NCI-H2171 (cell line): Measurements from ENCODE around the gene FABP7.
A peak's percentile ranks its signal among the peaks of the same experiment; 100 is the strongest.
"Not testable (repeated sequence)": the region's sequence is repeated elsewhere in the genome, so short reads cannot be mapped to it uniquely, and the experiment has no call there.

Experiments used
- DNase-seq: peaks from one replicate; lab custom pipeline; 2025; lab: John Stamatoyannopoulos, UW

Gene FABP7

DNA sequence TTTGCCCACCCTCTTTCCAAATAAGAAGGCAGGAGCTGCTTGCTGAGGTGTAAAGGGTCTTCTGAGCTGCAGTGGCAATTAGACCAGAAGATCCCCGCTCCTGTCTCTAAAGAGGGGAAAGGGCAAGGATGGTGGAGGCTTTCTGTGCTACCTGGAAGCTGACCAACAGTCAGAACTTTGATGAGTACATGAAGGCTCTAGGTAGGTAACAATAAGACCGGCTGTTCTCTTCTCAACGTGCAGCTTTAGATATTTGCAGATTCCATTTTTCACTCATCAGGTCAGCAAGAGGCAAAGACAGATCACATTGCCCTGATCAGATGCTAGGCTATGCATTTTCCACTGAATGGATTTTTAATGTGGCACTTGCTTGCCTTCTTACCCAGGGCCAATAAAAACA, at the start of gene FABP7:
FABP7 (plus strand) TSS at position 50 of the 400 bp plus-strand sequence; CDS start at position 129, 79 bp downstream.
- DNase-seq = no peak

DNA sequence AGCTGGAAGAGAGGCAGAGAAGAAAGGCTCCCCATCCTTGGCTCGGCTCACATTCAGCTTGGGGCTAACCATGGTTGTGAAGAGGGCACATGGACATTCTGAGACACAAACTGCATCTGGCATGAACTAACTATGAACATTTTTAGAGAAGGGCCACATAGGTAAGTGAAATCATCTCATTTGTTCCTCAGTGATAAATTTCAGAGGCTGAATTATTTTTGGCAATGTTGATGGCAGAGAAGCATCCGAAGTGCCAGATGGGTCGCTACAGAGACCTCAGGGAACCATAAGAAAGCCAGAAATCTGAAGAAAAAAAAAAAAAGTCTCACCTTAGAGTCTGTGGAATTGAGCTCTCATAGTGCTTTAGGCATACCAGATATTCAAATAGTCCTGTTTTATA, 49.2 kb upstream of the FABP7 start:
- DNase-seq = no peak

GRCh38 chr6:122730775-122731386, 48.6 kb upstream of the FABP7 start:
- DNase-seq = peak; percentile 53

GRCh38 chr6:122733259-122733658, 46.3 kb upstream of the FABP7 start:
- peak; percentile 51 for DNase-seq

GRCh38 chr6:122734529-122735395, 44.8 kb upstream of the FABP7 start:
- DNase-seq = no peak

GRCh38 chr6:122735582-122735981, 43.9 kb upstream of the FABP7 start:
- DNase-seq = peak; percentile 71

DNA sequence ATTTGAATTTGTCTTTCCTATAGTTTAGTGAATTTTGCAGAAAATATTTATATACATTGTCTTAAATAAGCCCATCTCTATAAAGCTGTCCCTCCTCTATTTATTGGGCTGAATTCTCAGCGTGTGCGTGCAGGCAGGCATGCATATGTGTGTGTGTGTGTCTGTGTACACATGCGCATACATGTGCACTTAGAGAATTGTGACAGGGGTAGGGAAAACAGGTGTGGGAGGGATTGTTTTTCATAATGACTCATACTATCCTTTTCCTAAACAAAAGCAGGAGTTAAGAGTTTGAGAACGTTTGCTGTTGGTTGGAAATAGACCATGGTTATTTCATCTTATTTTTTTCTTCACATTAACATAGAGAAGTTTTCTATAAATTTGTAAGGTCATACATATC, 43.4 kb upstream of the FABP7 start:
- DNase-seq = peak; percentile 85

DNA sequence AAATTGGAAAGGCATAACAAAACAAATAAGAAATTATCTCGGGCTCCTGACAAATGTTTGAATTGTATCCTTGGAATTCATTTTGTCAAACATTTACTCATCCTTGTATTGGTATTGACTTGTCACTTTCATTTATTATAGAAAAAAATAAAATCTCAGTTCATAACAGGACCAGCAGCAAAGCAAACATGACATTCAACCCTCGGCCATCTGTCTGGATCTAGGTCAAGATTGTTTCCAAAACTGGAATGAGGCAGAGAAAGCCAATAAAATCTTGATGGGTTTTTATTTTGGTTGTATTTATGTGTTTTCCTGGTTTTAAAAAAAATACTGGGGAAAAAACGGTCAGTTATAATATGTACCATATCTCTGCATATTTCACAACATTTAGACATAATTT, 42.9 kb upstream of the FABP7 start:
- DNase-seq = peak; percentile 54

DNA sequence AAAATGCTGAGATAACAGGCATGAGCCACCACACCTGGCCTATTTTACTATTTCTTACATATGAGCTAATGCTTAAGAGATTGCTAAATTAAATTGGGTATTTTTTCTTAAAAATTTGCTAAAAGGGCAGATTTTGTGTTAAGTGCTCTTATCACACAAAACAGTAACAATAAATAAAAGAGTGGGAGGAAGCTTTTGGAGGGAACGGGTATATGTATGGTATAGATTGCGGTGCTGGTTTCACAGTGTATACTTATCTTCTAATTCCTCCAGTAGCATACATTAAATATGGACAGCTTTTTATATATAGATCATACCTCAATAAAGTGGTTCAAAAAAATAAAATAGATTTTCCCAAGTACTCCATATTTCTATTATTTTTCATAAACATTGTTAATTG, 39.4 kb upstream of the FABP7 start:
- DNase-seq = no peak

DNA sequence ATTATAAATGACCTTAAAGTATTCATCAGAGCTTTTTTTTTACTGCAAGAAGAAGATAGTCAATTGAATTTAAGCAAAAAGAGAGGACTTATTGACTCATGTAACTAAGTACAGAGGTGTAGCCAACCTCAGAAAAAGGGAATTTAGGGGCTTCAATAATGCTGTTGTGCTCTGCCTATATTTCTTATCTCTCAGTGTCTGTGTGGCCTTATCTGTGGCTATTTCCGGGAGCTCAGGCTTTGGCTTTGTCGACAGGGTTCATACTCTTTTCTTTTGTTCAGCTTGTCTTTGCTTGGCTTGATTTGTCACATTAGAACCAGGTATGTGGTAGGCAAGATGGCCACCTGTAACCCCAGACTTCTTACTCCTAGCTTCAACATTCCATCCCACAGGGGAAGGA, 38.6 kb upstream of the FABP7 start:
- no peak for DNase-seq

GRCh38 chr6:122744247-122744646, 35.3 kb upstream of the FABP7 start:
- not testable (repeated sequence) for DNase-seq

GRCh38 chr6:122744856-122745255, 34.7 kb upstream of the FABP7 start:
- not testable (repeated sequence) for DNase-seq

- no peak for DNase-seq
Observed at GRCh38 chr6:122746688-122747087, 32.8 kb upstream of the FABP7 start.

GRCh38 chr6:122747573-122747972, 31.9 kb upstream of the FABP7 start:
- no peak for DNase-seq

DNA sequence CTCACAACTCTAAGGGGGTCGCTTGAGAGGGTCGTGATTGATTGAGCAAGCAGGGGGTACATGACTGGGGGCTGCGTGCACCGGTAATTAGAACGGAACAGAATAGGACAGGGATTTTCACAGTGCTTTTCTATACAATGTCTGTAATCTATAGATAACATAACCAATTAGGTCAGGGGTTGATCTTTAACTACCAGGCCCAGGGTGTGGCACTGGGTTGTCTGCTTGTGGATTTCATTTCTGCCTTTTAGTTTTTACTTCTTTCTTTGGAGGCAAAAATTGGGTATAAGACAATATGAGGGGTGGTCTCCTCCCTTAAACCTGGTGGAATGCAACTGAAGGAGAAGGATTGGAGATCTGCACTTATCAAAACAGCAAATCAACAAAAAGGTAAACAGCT, 30.6 kb upstream of the FABP7 start:
- not testable (repeated sequence) for DNase-seq

- no peak for DNase-seq
Observed at GRCh38 chr6:122749451-122750050, 30.0 kb upstream of the FABP7 start.

- DNase-seq = no peak
Observed at GRCh38 chr6:122751326-122751725, 28.2 kb upstream of the FABP7 start.

DNA sequence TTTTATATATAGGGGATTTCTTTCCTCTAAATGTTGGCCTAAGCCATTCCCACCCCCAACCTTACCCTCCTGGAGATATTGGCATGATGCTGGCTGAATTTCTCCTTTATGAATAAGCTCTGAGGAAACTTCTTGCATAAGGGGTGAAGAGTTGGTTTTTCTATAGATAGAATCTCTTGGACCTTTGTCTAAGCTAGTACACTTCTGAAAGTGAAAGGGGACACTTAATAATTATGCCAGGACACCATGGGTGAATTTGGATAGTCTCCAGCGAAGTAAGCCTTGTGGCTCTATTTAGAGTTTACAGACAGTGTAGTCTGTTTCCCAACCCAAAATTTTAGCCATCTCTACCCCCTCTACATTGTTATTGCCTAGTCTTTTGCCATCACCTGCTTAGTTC, 27.1 kb upstream of the FABP7 start:
- no peak for DNase-seq

GRCh38 chr6:122753000-122753687, 26.4 kb upstream of the FABP7 start:
- no peak for DNase-seq

GRCh38 chr6:122753688-122754056, 25.8 kb upstream of the FABP7 start:
- no peak for DNase-seq

DNA sequence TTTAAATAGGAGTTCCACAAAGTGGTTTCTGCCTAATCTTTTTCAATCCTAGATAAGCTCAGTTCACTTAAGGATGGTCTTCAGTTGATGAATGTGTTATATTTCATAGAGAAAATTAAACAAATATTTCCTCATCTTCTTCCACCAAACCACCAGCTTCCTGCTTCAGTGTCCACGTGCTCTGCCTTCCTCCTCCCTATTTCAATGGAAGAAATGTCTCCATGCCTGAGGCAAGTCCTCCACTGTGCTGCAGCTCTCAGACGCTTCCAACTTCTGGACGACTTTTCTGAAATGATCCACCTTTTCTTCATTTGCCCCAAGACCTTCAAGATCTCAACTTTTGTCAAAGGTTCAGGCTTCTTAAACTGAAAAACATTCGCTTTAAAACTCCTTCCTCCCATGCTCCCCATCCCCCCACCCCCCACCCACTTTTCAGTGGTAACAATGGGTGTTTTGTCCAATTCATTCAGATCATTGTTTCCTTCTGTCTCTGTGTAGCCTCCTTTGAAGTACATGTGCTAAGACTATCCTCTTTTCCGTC, 25.3 kb upstream of the FABP7 start:
- DNase-seq = no peak

GRCh38 chr6:122755901-122756300, 23.6 kb upstream of the FABP7 start:
- DNase-seq = no peak
